Duodenal mucosa (tissue), 2 donors: ENCODE data around the gene IGFN1.
"Not testable (repeated sequence)": the region's sequence is repeated elsewhere in the genome, so short reads cannot be mapped to it uniquely, and the experiment has no call there.

ENCODE experiments used
- H3K27ac ChIP-seq: one replicate; pipeline ENCODE4 v1.7.0; 2013; ENCODE audit warnings: low read depth, low read length
- H3K27me3 ChIP-seq, 2 donors: one replicate each; pipeline ENCODE4 v1.7.0; 2013; ENCODE audit warnings: low read length in 2 of 2, control low read depth in 1 of 2; ENCODE audit not compliant: insufficient read depth in 2 of 2, control insufficient read depth in 1 of 2
- H3K36me3 ChIP-seq, 2 donors: one replicate each; pipeline ENCODE4 v1.7.0; 2013; ENCODE audit warnings: low read length in 2 of 2, control low read depth in 1 of 2; ENCODE audit not compliant: insufficient read depth in 2 of 2, control insufficient read depth in 1 of 2
- H3K4me1 ChIP-seq, 2 donors: one replicate each; pipeline ENCODE4 v1.7.0; 2013; ENCODE audit warnings: low read length in 2 of 2, control low read depth in 1 of 2; ENCODE audit not compliant: insufficient read depth in 2 of 2, control insufficient read depth in 1 of 2
- H3K4me3 ChIP-seq, 2 donors: one replicate each; pipeline ENCODE4 v1.7.0; 2013; ENCODE audit warnings: low read length in 2 of 2, low read depth in 1 of 2
- H3K9ac ChIP-seq, 2 donors: one replicate each; pipeline ENCODE4 v1.7.0; 2013; ENCODE audit warnings: low read length in 2 of 2, low read depth in 1 of 2
- H3K9me3 ChIP-seq, 2 donors: one replicate each; pipeline ENCODE4 v1.7.0; 2013; ENCODE audit warnings: low read length in 2 of 2, control low read depth in 1 of 2; ENCODE audit not compliant: control insufficient read depth in 1 of 2

IGFN1 gene

GRCh38 chr1:201163036-201163435 is 27.6 kb upstream of the IGFN1 start:
- H3K4me3 ChIP-seq, H3K9me3 ChIP-seq, H3K36me3 ChIP-seq, H3K27ac ChIP-seq, H3K27me3 ChIP-seq, H3K4me1 ChIP-seq, H3K9ac ChIP-seq: not testable (repeated sequence)

DNA sequence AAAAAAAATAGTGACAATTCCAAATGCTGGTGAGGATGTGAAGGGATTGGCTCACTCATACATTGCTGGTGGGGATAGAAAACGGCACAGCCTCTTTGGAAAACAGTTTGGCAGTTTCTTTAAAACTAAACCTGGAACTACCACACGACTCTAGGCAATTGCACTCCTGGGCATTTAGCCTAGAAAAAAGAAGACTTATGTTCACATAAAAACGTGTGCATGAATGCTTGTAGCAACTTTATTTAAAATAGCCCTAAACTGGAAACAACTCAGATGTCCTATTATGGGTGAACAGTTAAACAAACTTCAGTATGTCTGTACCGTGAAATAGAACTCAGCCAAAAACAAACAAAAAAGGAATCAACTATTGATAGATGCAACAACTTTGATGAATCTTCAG is 26.9 kb upstream of the IGFN1 start:
- no peaks in the 10 kb centered on the region for H3K36me3 ChIP-seq
- no peaks in the 10 kb centered on the region for H3K27me3 ChIP-seq
- H3K9me3 ChIP-seq: no peaks in the 10 kb centered on the region
- H3K4me3 ChIP-seq: no peak overlapping the region
- H3K27ac ChIP-seq: no peak overlapping the region
- H3K9ac ChIP-seq: no peak overlapping the region
- H3K4me1 ChIP-seq: no peaks in the 10 kb centered on the region

GRCh38 chr1:201164645-201165044 is 26.0 kb upstream of the IGFN1 start:
- no peak overlapping the region for H3K27ac ChIP-seq
- H3K9me3 ChIP-seq: no peaks in the 10 kb centered on the region
- H3K4me1 ChIP-seq: no peaks in the 10 kb centered on the region
- H3K36me3 ChIP-seq: no peaks in the 10 kb centered on the region
- no peaks in the 10 kb centered on the region for H3K27me3 ChIP-seq
- no peak overlapping the region for H3K4me3 ChIP-seq
- H3K9ac ChIP-seq: no peak overlapping the region

DNA sequence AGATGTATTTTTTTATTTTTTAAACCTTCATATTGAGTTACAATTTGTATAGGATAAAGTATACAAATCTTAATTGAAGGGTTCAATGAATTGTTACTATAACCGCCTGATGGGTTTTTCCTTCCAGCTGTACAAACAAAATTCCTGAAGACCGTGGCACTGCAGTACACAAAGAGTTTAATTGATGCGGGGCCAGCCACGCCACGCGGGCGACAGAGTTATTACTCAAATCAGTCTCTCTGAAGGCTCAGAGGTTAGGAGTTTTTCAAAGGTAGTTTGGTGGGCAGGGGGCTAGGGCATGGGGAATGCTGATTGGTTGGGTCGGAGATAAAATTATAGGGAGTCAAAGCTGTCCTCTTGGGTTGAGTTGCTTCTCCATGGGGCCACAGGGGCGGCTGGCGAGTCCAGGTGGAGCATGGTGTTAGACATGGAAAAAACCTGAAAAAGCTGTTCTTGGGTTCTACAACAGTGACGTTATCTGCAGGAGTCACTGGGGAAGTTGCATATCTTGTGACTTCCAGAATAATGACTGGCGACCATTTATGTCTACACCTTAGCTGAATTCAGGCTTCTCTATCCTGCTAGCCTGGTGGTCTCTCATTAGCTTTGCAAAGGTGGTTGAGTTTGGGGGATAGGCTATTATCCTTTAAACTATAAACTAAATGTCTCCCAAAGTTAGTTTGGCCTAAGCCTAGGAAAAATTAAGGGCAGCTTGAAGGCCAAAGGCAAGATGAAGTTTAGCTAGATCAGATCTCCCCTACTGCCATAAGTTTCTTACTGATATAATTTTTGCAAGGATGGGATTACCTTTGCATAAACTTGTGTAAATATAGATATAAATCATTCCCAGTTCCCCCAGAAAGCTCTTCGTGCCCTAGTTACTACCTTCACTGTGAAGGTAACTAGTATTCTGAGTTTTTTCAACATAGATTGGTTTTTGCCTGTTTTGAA is 23.3 kb upstream of the IGFN1 start:
- Histone ChIP-seq H3K4me1 (peaks cover 9 to 13% of the 10 kb centered on the region in 2 donors), H3K36me3 (no peaks in the 10 kb centered on the region), H3K9ac (no peak overlapping the region), H3K27me3 (no peaks in the 10 kb centered on the region), H3K4me3 (no peak overlapping the region), H3K9me3 (no peaks in the 10 kb centered on the region), H3K27ac (no peak overlapping the region)

DNA sequence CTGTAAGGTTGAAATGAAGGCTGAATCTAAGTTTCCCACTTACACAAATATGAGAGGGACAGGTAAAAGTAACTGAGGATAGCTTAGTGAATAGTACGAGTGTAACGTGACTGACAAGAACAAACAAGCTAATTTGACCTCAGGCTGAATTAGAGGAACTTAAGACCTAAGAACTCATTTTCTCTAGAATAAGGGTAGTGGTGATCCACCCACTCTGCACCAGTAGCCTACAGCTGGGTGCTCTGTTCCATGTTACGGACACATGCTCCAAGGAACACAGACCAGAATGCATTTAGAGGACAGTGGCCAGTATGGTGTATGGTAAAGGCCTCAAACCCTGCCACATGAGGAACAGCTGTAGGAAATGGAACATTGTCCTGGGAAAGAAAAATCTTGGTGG is 21.4 kb upstream of the IGFN1 start:
- Histone ChIP-seq H3K9me3 (no peaks in the 10 kb centered on the region), H3K27ac (no peak overlapping the region), H3K4me1 (peaks cover 16% of the 10 kb centered on the region in 2 donors), H3K36me3 (no peaks in the 10 kb centered on the region), H3K9ac (no peak overlapping the region), H3K27me3 (no peaks in the 10 kb centered on the region), H3K4me3 (no peak overlapping the region)

DNA sequence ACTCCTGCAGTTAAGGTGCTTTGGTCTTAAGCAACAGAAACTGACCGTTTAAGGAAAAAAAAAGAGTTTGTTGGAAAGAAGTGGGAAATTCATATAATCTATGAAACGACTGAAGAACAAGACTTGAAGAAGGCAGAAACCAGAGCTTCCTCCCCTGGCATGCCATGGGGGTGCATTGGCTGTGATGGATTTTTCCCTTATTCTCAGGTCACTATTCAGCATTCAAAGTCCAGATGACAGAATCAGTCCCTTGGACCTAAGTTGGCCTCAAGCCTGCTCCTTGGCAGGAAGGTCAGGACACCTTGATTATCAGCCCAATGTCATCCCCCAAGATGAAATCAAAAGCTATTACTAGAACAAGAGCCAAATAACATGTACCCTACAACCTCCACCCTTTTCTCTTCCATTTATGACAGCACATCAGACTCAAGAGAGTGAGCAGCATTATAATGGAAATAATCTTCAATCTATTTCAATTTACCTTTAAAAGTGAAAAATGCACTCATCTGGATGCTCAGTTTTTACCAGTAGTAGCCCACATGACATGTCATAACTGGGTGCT is 20.6 kb upstream of the IGFN1 start:
- H3K4me3 ChIP-seq: peak overlapping the region; percentile 33 to 76
- H3K9me3 ChIP-seq: no peaks in the 10 kb centered on the region
- H3K4me1 ChIP-seq: peaks cover 16 to 18% of the 10 kb centered on the region in 2 donors
- no peaks in the 10 kb centered on the region for H3K27me3 ChIP-seq
- peak overlapping the region; percentile 81 for H3K27ac ChIP-seq
- no peak overlapping the region for H3K9ac ChIP-seq
- H3K36me3 ChIP-seq: no peaks in the 10 kb centered on the region

- peak overlapping the region; percentile 81 for H3K27ac ChIP-seq
- no peaks in the 10 kb centered on the region for H3K36me3 ChIP-seq
- H3K9me3 ChIP-seq: no peaks in the 10 kb centered on the region
- no peaks in the 10 kb centered on the region for H3K27me3 ChIP-seq
- H3K9ac ChIP-seq: peak overlapping the region; percentile 68 to 80
- H3K4me3 ChIP-seq: peak overlapping the region; percentile 71 to 76
- peaks cover 16 to 24% of the 10 kb centered on the region in 2 donors for H3K4me1 ChIP-seq
Observed at GRCh38 chr1:201170533-201171062, 20.0 kb upstream of the IGFN1 start.

- Histone ChIP-seq H3K9ac (peak overlapping the region; percentile 68 to 80), H3K27me3 (no peaks in the 10 kb centered on the region), H3K36me3 (no peaks in the 10 kb centered on the region)
Observed at GRCh38 chr1:201171063-201172036, 19.3 kb upstream of the IGFN1 start.

GRCh38 chr1:201172326-201172725 is 18.3 kb upstream of the IGFN1 start:
- H3K4me1 ChIP-seq: peaks cover 20 to 35% of the 10 kb centered on the region in 2 donors
- no peaks in the 10 kb centered on the region for H3K27me3 ChIP-seq
- no peaks in the 10 kb centered on the region for H3K9me3 ChIP-seq
- no peak overlapping the region for H3K27ac ChIP-seq
- no peak overlapping the region for H3K4me3 ChIP-seq
- no peak overlapping the region for H3K9ac ChIP-seq
- no peaks in the 10 kb centered on the region for H3K36me3 ChIP-seq

More at GRCh38 chr1:201171063-201172036, 19.3 kb upstream of the IGFN1 start:
- Histone ChIP-seq H3K27ac (peak overlapping the region; percentile 81), H3K9me3 (no peaks in the 10 kb centered on the region), H3K4me1 (peaks cover 16 to 27% of the 10 kb centered on the region in 2 donors), H3K4me3 (peak overlapping the region; percentile 71 to 76)
